HG03571 (cell line): ENCODE results near the gene NCOA5.

Experiments
- ATAC-seq: cut with Tn5 transposase; IDR thresholded peaks from one replicate; pipeline ENCODE4 v1.9.1; 2021; ENCODE audit not compliant: unreplicated experiment

The NCOA5 gene

GRCh38 chr20:46046588-46047310 is 43.0 kb downstream of the NCOA5 start:
- no peak for ATAC-seq

GRCh38 chr20:46044896-46045295 is 44.9 kb downstream of the NCOA5 start:
- ATAC-seq, result no peak

- ATAC-seq, result no peak
Observed at GRCh38 chr20:46043556-46043955, 46.2 kb downstream of the NCOA5 start.

DNA sequence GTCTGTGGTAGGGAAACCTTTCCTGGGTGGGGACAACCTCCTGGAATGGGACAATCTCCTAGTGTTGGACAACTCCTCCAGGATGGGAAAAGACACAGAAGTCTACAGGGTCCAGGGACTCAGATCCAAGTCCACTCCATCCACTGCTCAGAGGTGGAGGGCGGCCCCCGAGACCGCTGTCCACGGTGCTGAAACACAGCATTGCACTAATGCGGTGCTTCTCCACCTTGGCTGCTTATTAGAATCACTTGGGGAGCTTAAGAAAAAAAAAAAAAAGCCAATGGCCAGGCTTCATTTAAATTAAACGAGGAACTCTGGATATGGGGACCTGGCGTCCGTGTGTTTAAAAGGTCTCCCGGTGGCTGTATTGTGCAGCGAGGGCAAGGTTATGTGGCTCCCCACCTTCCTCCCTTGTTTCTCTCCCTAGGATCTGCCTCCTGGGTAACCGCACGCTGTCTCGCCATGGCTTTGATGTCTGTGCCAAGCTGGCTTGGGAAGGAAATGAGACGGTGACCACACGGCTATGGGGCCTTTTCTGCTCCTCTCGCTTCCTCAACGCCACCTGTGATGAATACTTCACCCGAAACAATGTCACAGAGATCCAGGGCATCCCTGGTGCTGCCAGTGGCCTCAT is 48.7 kb downstream of the NCOA5 start:
- no peak for ATAC-seq

GRCh38 chr20:46037036-46037435 is 52.7 kb downstream of the NCOA5 start:
- no peak for ATAC-seq

GRCh38 chr20:46036370-46036769 is 53.4 kb downstream of the NCOA5 start:
- ATAC-seq, result no peak

- no peak for ATAC-seq
Observed at GRCh38 chr20:46035713-46036112, 54.0 kb downstream of the NCOA5 start.

DNA sequence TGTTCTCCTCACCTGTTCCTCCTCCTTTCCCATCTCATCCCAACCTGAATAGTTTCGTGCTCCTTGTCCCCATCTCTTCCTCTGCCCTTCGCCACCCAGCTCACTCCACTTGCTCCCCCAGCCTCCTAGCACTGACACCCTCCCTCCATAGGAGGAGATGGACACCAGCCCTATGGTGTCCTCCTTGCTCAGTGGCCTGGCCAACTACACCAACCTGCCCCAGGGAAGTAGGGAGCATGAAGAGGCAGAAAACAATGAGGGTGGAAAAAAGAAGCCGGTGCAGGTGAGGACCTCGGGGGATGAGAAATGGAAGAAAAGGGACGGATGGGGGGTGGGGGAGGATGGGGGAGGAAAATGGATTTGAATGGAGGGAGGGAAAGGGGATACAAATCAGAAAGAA is 54.5 kb downstream of the NCOA5 start:
- no peak for ATAC-seq

DNA sequence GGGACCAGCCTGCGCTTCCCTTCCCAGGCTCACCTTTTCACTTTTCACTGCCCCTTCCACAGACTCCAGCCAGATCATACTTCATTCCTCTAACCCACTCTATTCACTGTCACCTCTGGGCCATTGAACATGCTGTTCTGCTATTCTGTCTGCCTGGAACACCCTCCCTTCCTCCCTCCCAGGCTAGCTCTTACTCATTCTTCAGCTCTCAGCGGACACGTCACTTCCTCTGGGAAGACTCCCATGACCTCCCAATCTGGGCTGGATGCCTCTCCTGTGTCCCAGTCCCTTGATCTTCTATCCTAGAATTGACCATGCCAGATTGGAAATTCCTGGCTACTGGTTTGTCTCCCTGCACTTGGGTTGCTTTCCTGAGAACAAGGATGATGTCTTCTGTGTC is 55.7 kb downstream of the NCOA5 start:
- no peak for ATAC-seq

DNA sequence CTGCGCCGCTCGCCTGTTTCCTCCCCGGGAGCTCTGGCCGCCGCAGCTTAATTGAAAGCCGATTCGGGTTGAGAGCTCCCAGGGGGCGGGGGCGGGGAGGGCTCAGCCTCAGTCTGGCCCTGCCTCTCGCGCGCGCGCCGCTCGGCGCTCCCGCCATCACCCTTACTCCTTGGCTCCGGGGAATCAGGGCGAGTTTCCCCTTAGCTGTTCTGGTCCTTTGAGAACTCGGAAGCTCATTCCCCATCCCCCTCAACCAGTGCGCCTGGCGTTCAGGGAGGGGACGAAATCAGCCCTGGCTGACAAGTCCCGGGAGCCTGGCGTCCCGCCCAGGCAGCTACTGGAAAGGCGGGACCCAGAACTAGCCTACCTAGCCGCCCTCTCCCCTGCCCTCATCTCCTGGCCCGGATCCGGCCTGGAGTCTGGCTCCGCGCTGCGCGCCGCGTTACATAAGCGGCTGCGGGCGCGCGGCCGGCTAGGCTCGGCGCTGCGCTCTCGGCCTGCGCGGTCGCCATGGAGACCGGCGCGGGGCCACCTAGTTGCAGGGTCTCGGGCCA is 58.0 kb downstream of the NCOA5 start:
- ATAC-seq, result no peak

GRCh38 chr20:46031014-46031569 is 58.7 kb downstream of the NCOA5 start:
- ATAC-seq, result no peak

DNA sequence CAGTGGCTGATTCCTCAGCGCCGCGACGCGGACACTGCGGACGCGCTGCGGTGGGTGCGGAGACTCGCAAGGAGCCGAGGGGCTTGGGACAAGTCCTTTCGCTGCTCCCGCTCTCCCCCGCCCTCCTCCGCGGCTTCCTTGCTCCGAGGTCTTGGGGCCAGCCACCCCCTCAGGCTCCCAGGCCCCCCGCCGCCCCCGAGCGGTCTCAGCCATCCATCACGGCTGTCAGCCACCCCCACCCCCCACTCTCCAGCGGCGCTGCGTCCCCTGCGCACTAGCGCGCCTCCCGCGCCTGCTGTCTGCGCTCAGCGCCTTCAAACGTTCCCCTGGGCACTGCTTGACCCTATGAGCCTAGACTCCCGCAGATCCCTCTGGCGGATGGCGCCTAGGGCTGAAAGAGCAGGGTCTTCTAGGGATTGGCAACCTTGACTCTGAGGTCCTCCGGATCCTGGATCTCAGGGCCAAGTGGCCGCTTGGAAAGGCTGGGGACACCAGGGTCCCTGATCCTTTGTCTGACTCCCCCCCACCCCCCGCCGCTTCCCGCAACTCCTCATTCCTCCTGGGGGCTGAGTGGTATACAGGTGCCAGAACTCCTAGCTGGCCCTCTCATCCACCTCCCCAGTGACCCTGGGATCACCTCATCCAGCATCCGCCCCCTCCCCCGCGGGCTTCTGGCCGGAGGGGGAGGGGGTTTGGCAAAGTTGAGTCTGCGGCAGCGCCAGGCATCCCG is 59.3 kb downstream of the NCOA5 start:
- ATAC-seq, result no peak

DNA sequence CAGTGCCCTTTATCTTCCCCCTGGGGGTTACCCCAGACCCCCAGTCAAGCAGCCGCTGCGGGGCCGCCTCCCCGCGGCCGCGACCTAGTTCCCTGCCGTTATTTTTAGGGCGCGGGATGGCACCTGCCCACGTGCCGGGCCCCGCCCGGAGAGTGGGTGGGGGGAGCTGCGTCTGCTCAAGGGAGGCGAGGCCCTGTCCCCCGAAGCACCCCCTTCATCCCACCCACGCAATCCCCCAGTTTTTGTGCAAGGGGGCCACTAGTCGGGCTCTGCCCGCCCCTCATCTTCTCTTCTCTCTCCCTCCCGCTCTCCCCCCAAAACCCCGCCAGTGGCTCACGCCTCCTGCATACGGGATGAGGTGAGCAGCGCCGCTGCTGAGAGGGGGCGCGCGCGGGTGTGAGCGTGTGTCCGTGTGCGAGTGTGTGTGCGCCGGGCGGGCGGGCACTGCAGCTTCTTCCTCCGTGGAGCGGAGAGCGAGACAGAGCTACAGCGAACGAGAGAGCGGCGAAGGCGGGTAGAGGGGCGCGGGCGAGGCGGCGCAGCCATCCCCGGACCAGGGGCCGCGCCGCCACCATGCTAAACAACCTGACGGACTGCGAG is 60.9 kb downstream of the NCOA5 start, which contains the start of gene SLC12A5:
TSS of gene SLC12A5 (plus strand) at position 444 of the 600 bp plus-strand sequence. CDS start at position 574, 130 bp downstream.
- ATAC-seq, result no peak

DNA sequence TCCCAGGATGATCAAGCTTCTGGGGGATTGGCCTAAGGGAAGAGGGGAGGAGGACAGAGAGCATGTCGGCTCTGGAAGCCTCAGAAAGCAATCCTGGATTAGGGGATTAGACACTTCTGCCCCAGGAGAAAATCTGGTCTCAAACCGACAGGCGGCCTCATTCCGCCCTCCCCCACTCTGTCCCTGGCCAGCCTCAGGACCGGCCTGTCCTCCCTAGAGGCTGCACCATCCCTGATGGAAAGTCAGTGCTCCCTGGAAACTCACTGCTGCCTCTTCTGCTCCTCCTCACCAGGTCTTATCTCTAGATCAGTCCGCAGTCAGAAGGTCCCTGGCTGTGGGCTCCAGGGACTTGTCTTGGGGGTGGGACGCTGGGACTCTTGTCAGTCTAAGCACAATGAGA is 61.7 kb downstream of the NCOA5 start:
- ATAC-seq, result no peak

DNA sequence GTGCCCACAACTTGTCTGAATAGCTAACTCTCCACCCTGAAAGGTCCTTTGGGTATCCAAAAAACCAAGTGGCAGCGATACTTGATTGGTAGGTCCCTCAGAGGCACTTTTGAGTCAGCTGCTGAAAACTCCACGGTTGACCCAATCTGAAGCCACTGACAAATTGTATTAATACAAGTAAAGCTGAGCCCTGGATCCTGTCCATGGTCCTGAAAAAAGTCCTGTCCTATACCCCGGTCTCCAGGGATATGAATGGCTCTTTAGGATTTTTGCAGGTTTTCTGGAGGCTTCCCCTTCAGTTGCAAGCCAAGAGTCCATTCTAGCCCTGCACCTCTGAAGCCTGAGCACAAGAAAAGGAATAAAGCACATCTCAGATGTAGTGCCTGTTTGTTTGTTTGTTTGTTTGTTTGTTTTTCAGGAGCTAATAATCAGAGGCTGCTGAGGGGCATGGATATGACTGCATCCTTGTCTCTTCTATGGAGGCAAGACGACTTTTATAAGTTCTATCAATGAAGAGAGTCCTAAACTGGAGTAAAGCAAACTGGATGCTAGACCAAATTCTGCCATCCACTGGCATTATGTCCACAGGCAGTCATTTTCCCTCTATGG is 62.4 kb downstream of the NCOA5 start:
- ATAC-seq, result no peak

GRCh38 chr20:46025376-46025783 is 64.4 kb downstream of the NCOA5 start:
- ATAC-seq, result no peak

DNA sequence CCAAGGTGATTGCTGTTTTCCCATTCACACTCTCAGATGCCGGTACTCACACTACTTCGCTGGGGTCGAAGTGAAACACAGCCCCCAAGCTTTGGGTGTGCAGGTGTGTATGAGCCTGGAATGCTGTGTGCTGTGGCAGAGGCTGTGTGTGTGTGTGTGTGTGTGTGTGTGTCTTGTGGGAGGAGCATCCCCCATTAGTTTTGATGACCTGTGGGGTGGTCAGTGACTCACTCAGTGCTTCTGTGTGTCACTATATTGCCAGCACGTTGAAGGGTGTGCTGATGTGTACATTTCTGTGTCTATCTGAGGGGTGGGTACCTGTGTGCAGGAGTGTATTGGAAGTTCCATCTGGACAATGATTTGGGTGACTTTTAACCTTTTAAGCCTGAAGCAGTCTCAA is 65.8 kb downstream of the NCOA5 start:
- no peak for ATAC-seq

GRCh38 chr20:46023148-46023484 is 66.6 kb downstream of the NCOA5 start:
- no peak for ATAC-seq

GRCh38 chr20:46022411-46023147 is 67.2 kb downstream of the NCOA5 start:
- no peak for ATAC-seq
